HCT116 (cell line): Measurements from ENCODE around the gene EPN1. TPM values are rescaled to one million over a fixed set of nuclear protein-coding genes. Genes with fewer than 3 reads are reported as not detected.

Experiments used
- ATAC-seq: fragments of 200-7000 bp; cut with Tn5 transposase; 2 replicates; pipeline ENCODE4 v1.9.1; 2020; ENCODE audit warnings: mild to moderate bottlenecking, moderate library complexity
- Bru-seq: library from RNA; stranded (reverse); fragments of 400-500 nt; gene quantifications from one replicate; lab custom pipeline; 2021; lab: Mats Ljungman, UMichigan
- BruChase-seq, 2 experiments: library from RNA; stranded (reverse); fragments of 400-500 nt; gene quantifications; one replicate each; lab custom pipeline; 2021; lab: Mats Ljungman, UMichigan
- BruUV-seq: library from RNA; stranded (reverse); fragments of 400-500 nt; replicated peaks from 2 replicates; lab custom pipeline; 2021; lab: Mats Ljungman, UMichigan
- CTCF ChIA-PET: fragments of 300-600 bp; sonication (Branson Sonifier 250); formaldehyde crosslinking; loops from one replicate; lab custom pipeline; 2021; ENCODE audit warnings: antibody characterized with exemption; lab: Charles Lee
- POLR2A ChIA-PET: fragments of 300-600, 350-600 bp; sonication (Branson Sonifier 250); formaldehyde crosslinking; loops from one replicate; lab custom pipeline; 2021; ENCODE audit warnings: antibody characterized with exemption; lab: Charles Lee
- RAD21 ChIA-PET, 2 experiments: fragments of 300-600 bp; sonication (Branson Sonifier 250); formaldehyde crosslinking; loops; one replicate each; lab custom pipeline; 2023; ENCODE audit warnings: low total read pairs in 2 of 2; ENCODE audit not compliant: uncharacterized antibody in 2 of 2, unreplicated experiment in 2 of 2, low non-redundant PET in 1 of 2; lab: Charles Lee
- DNase-seq: peaks from one replicate; pipeline ENCODE4 v3.0.0-alpha.2; 2010; ENCODE audit warnings: low read depth, low spot score
- H2AFZ ChIP-seq: fragments of 200-600 bp; shearing (Covaris generic), sonication (generic); 2 replicates; pipeline ENCODE4 v1.6.1; 2017; ENCODE audit warnings: low read depth, mixed run types, mixed read lengths, antibody characterized with exemption, low read length; ENCODE audit not compliant: poor library complexity, severe bottlenecking
- H3K27ac ChIP-seq: 2 replicates; pipeline ENCODE4 v1.5.1; 2012; ENCODE audit warnings: low read depth, low read length
- H3K27me3 ChIP-seq: fragments of 200-600 bp; sonication (generic); 2 replicates; pipeline ENCODE4 v1.6.1; 2016; ENCODE audit warnings: mixed run types, low read length, mixed read lengths; ENCODE audit not compliant: insufficient read depth
- H3K36me3 ChIP-seq, 2 experiments: fragments of 200-500 bp in 1 of 2; fragments of 200-600 bp in 1 of 2; sonication (Bioruptor generic) in 1 of 2; sonication (generic) in 1 of 2; 2 replicates each; pipeline versions ENCODE4 v1.5.1 to v1.6.1; 2014 to 2016; ENCODE audit warnings: low read length in 2 of 2, inconsistent platforms in 1 of 2, mixed read lengths in 1 of 2, mixed run types in 1 of 2; ENCODE audit not compliant: insufficient read depth in 2 of 2, control insufficient read depth in 1 of 2
- H3K4me1 ChIP-seq, 2 experiments: fragments of 200-600 bp in 1 of 2; sonication (generic) in 1 of 2; 2 replicates each; pipeline versions ENCODE4 v1.5.1 to v1.6.1; 2012 to 2017; ENCODE audit warnings: low read length in 2 of 2, inconsistent platforms in 1 of 2, mild to moderate bottlenecking in 1 of 2, mixed read lengths in 1 of 2, mixed run types in 1 of 2, moderate library complexity in 1 of 2; ENCODE audit not compliant: insufficient read depth in 2 of 2, control insufficient read depth in 1 of 2
- H3K4me2 ChIP-seq: fragments of 200-600 bp; sonication (generic); 2 replicates; pipeline ENCODE4 v1.6.1; 2017; ENCODE audit warnings: mixed run types, low read length, mixed read lengths
- H3K4me3 ChIP-seq, 2 experiments: fragments of 200-600 bp in 1 of 2; sonication (generic) in 1 of 2; replicated peaks in 1 of 2; 2 replicates each; pipeline ENCODE4 v1.5.1; 2011 to 2016; ENCODE audit warnings: low read length in 2 of 2, control low read depth in 1 of 2, low read depth in 1 of 2, mild to moderate bottlenecking in 1 of 2, mixed read lengths in 1 of 2, mixed run types in 1 of 2
- H3K79me2 ChIP-seq: fragments of 200-600 bp; sonication (generic); 2 replicates; pipeline ENCODE4 v1.6.1; 2017; ENCODE audit warnings: mild to moderate bottlenecking, mixed run types, low read length, moderate library complexity, mixed read lengths; ENCODE audit not compliant: insufficient read depth
- H3K9ac ChIP-seq: fragments of 200-600 bp; sonication (generic); 2 replicates; pipeline ENCODE4 v1.6.1; 2016; ENCODE audit warnings: low read length, mixed read lengths
- H3K9me2 ChIP-seq: fragments of 200-600 bp; sonication (generic), shearing (Covaris generic); 2 replicates; pipeline ENCODE4 v1.6.1; 2017; ENCODE audit warnings: mixed run types, mild to moderate bottlenecking, moderate library complexity; ENCODE audit not compliant: insufficient read depth
- H3K9me3 ChIP-seq, 2 experiments: fragments of 200-500 bp in 1 of 2; fragments of 200-600 bp in 1 of 2; sonication (Bioruptor generic) in 1 of 2; sonication (generic) in 1 of 2; 2 replicates each; pipeline ENCODE4 v1.6.1; 2014 to 2017; ENCODE audit warnings: low read length in 2 of 2, mixed read lengths in 2 of 2, inconsistent platforms in 1 of 2, low read depth in 1 of 2, mild to moderate bottlenecking in 1 of 2, mixed run types in 1 of 2, moderate library complexity in 1 of 2; ENCODE audit not compliant: control insufficient read depth in 1 of 2, insufficient read depth in 1 of 2
- H4K20me1 ChIP-seq: fragments of 200-600 bp; sonication (generic), shearing (Covaris generic); 2 replicates; pipeline ENCODE4 v1.6.1; 2017; ENCODE audit warnings: mixed run types, mild to moderate bottlenecking, moderate library complexity; ENCODE audit not compliant: insufficient read depth
- CEBPB ChIP-seq: IDR thresholded peaks from 2 replicates; pipeline ENCODE4 v1.6.1; 2012; ENCODE audit warnings: low read depth
- EGR1 ChIP-seq: IDR thresholded peaks from 2 replicates; pipeline ENCODE4 v1.6.1; 2012; ENCODE audit warnings: low read depth
- ELF1 ChIP-seq: IDR thresholded peaks from 2 replicates; pipeline ENCODE4 v1.6.1; 2012; ENCODE audit warnings: low read depth, borderline replicate concordance
- EZH2 ChIP-seq: fragments of 200-600 bp; sonication (generic); IDR thresholded peaks from 2 replicates; pipeline ENCODE4 v1.6.1; 2017; ENCODE audit warnings: antibody characterized with exemption, mixed run types
- EZH2phosphoT487 ChIP-seq: fragments of 200-600 bp; IDR thresholded peaks from 2 replicates; pipeline ENCODE4 v1.6.1; 2018; ENCODE audit warnings: antibody characterized with exemption, borderline replicate concordance
- FOSL1 ChIP-seq: IDR thresholded peaks from 2 replicates; pipeline ENCODE4 v1.6.1; 2012; ENCODE audit warnings: low read depth
- POLR2A ChIP-seq: IDR thresholded peaks from 2 replicates; pipeline ENCODE4 v1.7.0; 2011; ENCODE audit warnings: borderline replicate concordance; ENCODE audit not compliant: insufficient read depth, insufficient read length; ENCODE audit errors: extremely low read depth
- POLR2AphosphoS5 ChIP-seq: IDR thresholded peaks from 2 replicates; pipeline ENCODE4 v1.6.1; 2011; ENCODE audit warnings: mild to moderate bottlenecking, low read depth, low read length, moderate library complexity
- RAD21 ChIP-seq: IDR thresholded peaks from 2 replicates; pipeline ENCODE4 v1.6.1; 2012; ENCODE audit warnings: low read depth, mild to moderate bottlenecking
- SIN3A ChIP-seq: IDR thresholded peaks from 2 replicates; pipeline ENCODE4 v1.6.1; 2012; ENCODE audit warnings: low read depth
- SP1 ChIP-seq: IDR thresholded peaks from 2 replicates; pipeline ENCODE4 v1.6.1; 2012; ENCODE audit warnings: low read depth
- SRF ChIP-seq: IDR thresholded peaks from 2 replicates; pipeline ENCODE4 v1.6.1; 2012; ENCODE audit warnings: low read depth
- TCF7L2 ChIP-seq: IDR thresholded peaks from 2 replicates; pipeline ENCODE4 v1.7.0; 2011; ENCODE audit warnings: borderline replicate concordance, inconsistent platforms; ENCODE audit not compliant: insufficient read depth, insufficient read length; ENCODE audit errors: extremely low read depth
- YY1 ChIP-seq: IDR thresholded peaks from 2 replicates; pipeline ENCODE4 v1.6.1; 2011; ENCODE audit warnings: low read length, low read depth, moderate library complexity, mild to moderate bottlenecking; ENCODE audit not compliant: insufficient replicate concordance; ENCODE audit errors: extremely low read depth
- ZFX ChIP-seq: fragments of 450-650 bp; IDR thresholded peaks from 2 replicates; pipeline ENCODE4 v1.6.1; 2017
- ZNF274 ChIP-seq: fragments of 200-500 bp; sonication (Bioruptor generic); IDR thresholded peaks from 2 replicates; pipeline ENCODE4 v1.6.1; 2014; ENCODE audit warnings: mild to moderate bottlenecking, low read depth, low read length, inconsistent platforms
- intact Hi-C: fragments of 100-400 bp; cut with micrococcal nuclease; formaldehyde crosslinking; loops from 2 replicates; pipeline ENCODE4 v1.10.0; 2022
- long read RNA-seq: library from polyadenylated mRNA; unstranded; transcript quantifications from one replicate; pipeline ENCODE4 v2.0.0, GENCODE V29; 2021; ENCODE audit not compliant: unreplicated experiment
- polyA plus RNA-seq: library from polyadenylated mRNA; unstranded; fragments of >200 nt; gene quantifications from 2 replicates; pipeline ENCODE4 v1.2.1, GENCODE V29; 2012; ENCODE audit warnings: missing spikeins
- total RNA-seq: library from RNA; stranded (reverse); gene quantifications from one replicate; pipeline ENCODE4 v1.2.1, GENCODE V29; 2021; ENCODE audit not compliant: unreplicated experiment
- TF ChIP-seq, protein P1 (sequence below): IDR thresholded peaks from 2 replicates; pipeline ENCODE4 v1.6.1; 2012
- TF ChIP-seq, protein P2 (sequence below), 3 experiments: fragments of 200-600 bp in 1 of 3; sonication (generic) in 1 of 3; IDR thresholded peaks in 2 of 3; conservative IDR thresholded peaks in 1 of 3; 2 replicates each; pipeline ENCODE4 v1.5.1; 2012 to 2017; ENCODE audit warnings: low read depth in 2 of 3, low read length in 2 of 3, antibody characterized with exemption in 1 of 3, borderline replicate concordance in 1 of 3, control low read depth in 1 of 3, mild to moderate bottlenecking in 1 of 3, mixed read lengths in 1 of 3, mixed run types in 1 of 3, moderate library complexity in 1 of 3; ENCODE audit not compliant: insufficient read depth in 1 of 3
- TF ChIP-seq, protein P3 (sequence below): IDR thresholded peaks from 2 replicates; pipeline ENCODE4 v1.6.1; 2012
- TF ChIP-seq, protein P4 (sequence below): IDR thresholded peaks from 2 replicates; pipeline ENCODE4 v1.6.1; 2012; ENCODE audit warnings: low read depth

The EPN1 gene
- total RNA-seq (122 TPM), Bru-seq, nascent RNA (percentile 70 among the genes with signal in this experiment), BruChase-seq, experiment 1, labeled RNA remaining after a 6-hour chase (percentile 80 among the genes with signal in this experiment), BruChase-seq, experiment 2, labeled RNA remaining after a 2-hour chase (percentile 71 among the genes with signal in this experiment)
- polyA plus RNA-seq: 99.3 and 119 TPM in 2 replicates
- long read RNA-seq, full-length matches to known transcripts: 12 of 69 reads
- long read RNA-seq, partial matches to known transcripts: 27 of 69 reads
- long read RNA-seq, other reads (novel, unspliced or antisense): 30 of 69 reads

DNA sequence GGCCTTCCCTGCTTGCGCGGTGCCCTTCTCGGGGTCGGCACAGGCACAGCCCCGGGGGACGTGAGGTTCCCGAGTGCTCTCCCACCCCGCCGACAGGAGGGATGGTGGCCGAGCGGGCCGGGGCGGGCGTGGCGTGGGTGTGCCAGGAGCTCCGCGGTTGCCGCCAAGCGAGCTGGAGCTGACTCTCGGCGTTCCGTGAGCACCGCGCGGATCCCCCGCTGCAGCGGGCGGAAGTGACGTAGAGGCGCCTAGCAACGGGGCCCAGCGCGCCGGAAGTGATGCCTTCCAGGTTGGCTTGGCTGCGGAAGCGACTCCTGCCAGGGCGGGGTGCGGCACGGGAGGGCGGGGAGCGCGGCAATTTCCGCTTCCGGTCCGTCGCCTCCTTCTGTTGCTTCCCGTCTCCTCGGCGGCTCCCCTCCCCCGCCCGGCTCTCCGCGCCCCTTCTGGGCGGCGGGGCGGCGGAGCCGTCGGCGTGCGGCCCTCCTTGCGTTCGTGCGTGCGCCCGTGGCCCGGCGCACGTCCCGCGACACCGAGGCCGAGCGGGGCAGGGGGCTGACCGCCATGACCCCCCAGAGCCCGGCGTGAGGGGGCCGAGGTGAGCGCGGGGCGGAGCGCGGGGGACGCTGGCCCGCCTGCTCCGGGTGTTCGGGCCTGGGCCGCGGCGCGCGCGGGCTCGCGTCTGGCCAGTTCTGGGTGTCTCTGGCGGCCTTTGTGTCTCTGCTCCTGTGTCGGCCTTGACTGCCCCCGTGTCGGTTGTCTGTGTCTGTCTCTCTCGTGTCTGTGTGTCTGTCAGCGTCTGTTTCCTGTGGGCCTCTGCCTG lies at the start of gene EPN1:
TSS of gene EPN1 (plus strand) at position 386 of the 820 bp plus-strand sequence. CDS start 3,402 bp downstream, outside the sequence.
- Histone ChIP-seq H2AFZ (no peak within 1 kb of the TSS), H3K4me3 (peak within 1 kb of the TSS; percentile 83 to 94), H3K9me3 (no peaks in the 10 kb centered on the region), H4K20me1 (0 out of 2 replicates have a peak, but pooled peaks cover 8% of the 10 kb centered on the region), H3K4me1 (peaks cover 11 to 48% of the 10 kb centered on the region in 2 experiments), H3K4me2 (peak within 1 kb of the TSS; percentile 77), H3K27me3 (no peaks in the 10 kb centered on the region), H3K27ac (peak within 1 kb of the TSS; percentile 91), H3K36me3 (peaks cover 19 to 31% of the 10 kb centered on the region in 2 experiments; a peak in 3 of 4 replicates), H3K79me2 (peaks cover 92% of the 10 kb centered on the region), H3K9me2 (no peaks in the 10 kb centered on the region), H3K9ac (peak within 1 kb of the TSS; percentile 84)
- DNase-seq (peak; percentile 90), ATAC-seq (peak; percentile 86)
- intact Hi-C loops: no loop called here
- POLR2A ChIA-PET: no interaction called here
- no TSS peak for BruUV-seq
- CTCF ChIA-PET: no interaction called here
- RAD21 ChIA-PET: no interaction called here
- TF ChIP-seq, protein P1, sequence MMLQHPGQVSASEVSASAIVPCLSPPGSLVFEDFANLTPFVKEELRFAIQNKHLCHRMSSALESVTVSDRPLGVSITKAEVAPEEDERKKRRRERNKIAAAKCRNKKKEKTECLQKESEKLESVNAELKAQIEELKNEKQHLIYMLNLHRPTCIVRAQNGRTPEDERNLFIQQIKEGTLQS: no peak
- peak; percentile 65 for TF ChIP-seq SP1
- peak; percentile 75 for TF ChIP-seq SRF
- peak; percentile 10; the same call in 1 of the 2 replicates for TF ChIP-seq SIN3A
- no peak for TF ChIP-seq EZH2
- TF ChIP-seq ZFX: peak; percentile 87; the same call in 1 of the 2 replicates
- peak; percentile 80 for TF ChIP-seq POLR2AphosphoS5
- peak; percentile 49; the same call in 1 of the 2 replicates for TF ChIP-seq EGR1
- TF ChIP-seq, protein P2, sequence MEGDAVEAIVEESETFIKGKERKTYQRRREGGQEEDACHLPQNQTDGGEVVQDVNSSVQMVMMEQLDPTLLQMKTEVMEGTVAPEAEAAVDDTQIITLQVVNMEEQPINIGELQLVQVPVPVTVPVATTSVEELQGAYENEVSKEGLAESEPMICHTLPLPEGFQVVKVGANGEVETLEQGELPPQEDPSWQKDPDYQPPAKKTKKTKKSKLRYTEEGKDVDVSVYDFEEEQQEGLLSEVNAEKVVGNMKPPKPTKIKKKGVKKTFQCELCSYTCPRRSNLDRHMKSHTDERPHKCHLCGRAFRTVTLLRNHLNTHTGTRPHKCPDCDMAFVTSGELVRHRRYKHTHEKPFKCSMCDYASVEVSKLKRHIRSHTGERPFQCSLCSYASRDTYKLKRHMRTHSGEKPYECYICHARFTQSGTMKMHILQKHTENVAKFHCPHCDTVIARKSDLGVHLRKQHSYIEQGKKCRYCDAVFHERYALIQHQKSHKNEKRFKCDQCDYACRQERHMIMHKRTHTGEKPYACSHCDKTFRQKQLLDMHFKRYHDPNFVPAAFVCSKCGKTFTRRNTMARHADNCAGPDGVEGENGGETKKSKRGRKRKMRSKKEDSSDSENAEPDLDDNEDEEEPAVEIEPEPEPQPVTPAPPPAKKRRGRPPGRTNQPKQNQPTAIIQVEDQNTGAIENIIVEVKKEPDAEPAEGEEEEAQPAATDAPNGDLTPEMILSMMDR (IDR thresholded peaks at IDR 0.05 in 2 of 3, conservative IDR thresholded peaks at IDR 0.05 in 1 of 3; ENCODE audit: borderline replicate concordance in 1 of 3, insufficient read depth in 1 of 3, low read depth in 2 of 3, low read length in 2 of 3): no peak
- no peak for TF ChIP-seq CEBPB
- peak; percentile 38 for TF ChIP-seq YY1
- TF ChIP-seq FOSL1: no peak
- TF ChIP-seq ZNF274: no peak
- TF ChIP-seq, protein P3, sequence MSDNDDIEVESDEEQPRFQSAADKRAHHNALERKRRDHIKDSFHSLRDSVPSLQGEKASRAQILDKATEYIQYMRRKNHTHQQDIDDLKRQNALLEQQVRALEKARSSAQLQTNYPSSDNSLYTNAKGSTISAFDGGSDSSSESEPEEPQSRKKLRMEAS: peak; percentile 70
- no peak for TF ChIP-seq RAD21
- TF ChIP-seq ELF1: no peak; the same call in 1 of the 2 replicates
- TF ChIP-seq TCF7L2: no peak
- TF ChIP-seq POLR2A: no peak
- TF ChIP-seq, protein P4, sequence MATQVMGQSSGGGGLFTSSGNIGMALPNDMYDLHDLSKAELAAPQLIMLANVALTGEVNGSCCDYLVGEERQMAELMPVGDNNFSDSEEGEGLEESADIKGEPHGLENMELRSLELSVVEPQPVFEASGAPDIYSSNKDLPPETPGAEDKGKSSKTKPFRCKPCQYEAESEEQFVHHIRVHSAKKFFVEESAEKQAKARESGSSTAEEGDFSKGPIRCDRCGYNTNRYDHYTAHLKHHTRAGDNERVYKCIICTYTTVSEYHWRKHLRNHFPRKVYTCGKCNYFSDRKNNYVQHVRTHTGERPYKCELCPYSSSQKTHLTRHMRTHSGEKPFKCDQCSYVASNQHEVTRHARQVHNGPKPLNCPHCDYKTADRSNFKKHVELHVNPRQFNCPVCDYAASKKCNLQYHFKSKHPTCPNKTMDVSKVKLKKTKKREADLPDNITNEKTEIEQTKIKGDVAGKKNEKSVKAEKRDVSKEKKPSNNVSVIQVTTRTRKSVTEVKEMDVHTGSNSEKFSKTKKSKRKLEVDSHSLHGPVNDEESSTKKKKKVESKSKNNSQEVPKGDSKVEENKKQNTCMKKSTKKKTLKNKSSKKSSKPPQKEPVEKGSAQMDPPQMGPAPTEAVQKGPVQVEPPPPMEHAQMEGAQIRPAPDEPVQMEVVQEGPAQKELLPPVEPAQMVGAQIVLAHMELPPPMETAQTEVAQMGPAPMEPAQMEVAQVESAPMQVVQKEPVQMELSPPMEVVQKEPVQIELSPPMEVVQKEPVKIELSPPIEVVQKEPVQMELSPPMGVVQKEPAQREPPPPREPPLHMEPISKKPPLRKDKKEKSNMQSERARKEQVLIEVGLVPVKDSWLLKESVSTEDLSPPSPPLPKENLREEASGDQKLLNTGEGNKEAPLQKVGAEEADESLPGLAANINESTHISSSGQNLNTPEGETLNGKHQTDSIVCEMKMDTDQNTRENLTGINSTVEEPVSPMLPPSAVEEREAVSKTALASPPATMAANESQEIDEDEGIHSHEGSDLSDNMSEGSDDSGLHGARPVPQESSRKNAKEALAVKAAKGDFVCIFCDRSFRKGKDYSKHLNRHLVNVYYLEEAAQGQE: no peak
- TF ChIP-seq EZH2phosphoT487: no peak
